NCI-H2171 treated with DMSO at 0.1 percent for 48 hours (cell line): ENCODE data around the gene RAB3B.
"Not testable (repeated sequence)": the region's sequence is repeated elsewhere in the genome, so short reads cannot be mapped to it uniquely, and the experiment has no call there.

ENCODE experiments used
- DNase-seq: peaks from one replicate; lab custom pipeline; 2025; lab: John Stamatoyannopoulos, UW

The RAB3B gene

DNA sequence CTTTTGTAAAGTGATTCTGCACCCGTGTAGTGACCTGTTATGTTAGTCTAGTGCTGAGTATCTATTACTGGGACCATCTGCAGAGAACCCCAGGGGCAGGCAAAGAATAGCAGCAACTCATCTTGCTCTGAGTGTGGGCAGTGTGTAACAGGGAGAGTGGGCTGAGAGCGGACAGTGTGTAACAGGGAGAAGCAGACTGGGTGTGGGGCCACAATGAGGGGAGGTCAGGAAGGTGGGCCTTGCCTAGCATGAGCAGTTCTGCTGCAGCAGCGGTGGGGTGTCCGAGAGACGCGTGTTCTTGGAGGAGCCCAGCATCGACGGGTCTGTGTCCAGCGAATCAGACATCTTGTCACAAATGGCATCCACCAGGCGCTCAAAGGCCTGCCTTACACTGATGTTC lies 70.8 kb downstream of the RAB3B start:
- DNase-seq: no peak

DNA sequence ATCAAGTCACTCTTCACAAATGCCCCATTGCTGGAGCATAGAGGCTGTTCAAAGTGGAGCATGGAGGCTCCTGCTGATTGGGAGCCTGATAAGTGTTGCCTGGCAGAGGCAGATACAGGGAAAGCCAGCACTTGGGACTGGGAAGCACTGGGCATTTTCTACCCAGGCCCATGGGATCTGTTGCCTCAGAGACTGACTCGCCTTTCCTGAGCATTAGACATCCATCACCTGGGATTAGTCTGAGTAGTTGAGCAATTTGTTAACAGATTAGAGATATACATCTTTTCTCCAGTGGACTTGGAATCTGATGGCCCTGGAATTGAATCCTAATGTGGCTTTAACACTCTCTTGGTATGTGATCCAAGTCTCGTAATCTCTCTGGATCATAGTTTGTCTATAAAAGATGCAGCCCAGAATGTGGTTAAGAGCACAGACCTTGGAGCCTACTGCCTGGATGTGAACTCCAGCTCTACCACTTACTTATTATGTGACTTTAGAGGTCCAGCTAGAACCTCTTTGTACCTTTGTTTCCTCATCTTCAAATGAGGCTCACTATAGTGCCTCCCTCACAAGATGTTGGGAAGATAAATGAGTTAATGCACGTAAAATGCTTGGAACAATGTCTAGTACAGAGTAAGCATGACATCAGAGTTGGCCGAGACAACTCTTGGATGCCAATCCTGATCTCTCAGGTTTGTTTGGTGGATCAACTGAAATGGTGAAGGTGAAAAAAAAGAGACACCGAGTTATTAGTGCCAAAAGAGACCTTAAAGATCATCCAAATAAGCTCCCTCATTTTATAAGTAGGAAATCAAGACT lies 73.7 kb downstream of the RAB3B start:
- DNase-seq: no peak

DNA sequence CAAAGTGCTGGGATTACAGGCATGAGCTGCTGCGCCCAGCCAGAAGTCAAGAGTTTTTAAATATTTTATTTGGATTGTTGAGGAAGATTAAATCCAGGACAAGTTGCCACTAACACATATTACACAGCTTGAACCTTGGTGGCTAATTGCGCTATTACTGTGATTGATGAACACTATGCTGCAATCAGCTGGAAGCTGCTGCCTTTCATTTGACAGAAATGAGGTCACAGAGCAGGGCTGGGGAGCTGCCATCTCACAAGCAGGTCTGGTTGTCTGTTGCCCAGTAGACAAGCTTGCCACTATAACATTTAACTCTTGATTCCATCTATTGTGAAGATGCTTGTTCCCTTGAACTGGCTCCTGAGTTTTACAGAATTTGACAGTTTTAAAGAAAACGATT lies 74.5 kb downstream of the RAB3B start:
- DNase-seq: no peak

DNA sequence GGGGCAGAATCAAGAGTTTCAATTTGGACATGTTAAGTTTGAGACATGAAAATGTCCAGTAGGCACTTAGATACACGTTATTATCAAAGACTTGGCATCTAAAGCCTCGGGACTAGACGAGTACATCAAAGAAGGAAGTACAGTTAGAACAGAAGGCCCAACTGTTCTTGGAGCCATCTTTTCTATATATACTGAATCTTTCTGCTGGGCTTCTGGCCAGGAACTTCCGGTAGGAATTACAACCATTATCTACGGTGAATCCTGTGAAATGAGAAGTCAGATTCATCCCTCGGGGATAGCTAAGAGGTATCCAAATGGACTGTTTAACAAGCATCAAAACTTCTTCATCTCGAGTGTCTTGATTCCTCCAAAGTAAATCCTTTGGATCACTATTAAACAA lies 77.6 kb downstream of the RAB3B start:
- no peak for DNase-seq

DNA sequence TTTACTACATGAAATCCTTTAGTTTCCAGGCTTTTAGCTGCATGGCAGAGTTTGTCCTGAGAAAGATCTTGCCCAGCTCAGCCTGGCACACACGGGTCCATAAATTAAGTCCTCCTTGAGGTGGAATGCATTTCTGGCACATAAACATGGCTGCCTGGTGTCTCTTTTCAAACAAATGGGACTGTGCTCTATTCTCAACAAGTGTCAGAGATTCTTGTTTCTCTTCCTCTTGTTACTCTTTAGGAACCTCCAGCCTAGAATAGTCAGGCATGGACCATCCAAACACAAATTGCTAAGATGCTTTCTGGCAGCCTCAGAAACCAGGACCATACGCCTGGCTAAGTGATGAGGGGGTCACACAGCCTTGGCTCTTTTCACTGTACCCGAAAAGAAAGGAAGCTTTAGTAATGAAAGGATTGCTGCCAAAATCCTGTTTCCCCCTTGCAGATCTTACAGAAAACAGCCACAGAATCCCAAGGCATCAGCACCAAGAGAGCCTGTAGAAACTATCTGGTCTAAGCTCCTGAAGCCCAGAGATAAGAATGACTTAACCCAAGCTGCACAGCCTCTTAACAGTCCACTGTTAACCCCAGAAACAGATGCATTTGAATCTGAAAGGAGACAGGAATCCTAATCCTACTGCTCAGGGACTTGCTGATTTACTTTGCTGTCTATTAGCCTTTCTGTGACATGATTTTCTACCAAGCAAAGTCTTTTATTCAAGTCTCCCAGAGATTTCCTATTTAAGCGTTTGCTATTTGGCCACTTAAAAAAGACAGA lies 80.1 kb downstream of the RAB3B start:
- DNase-seq: no peak

DNA sequence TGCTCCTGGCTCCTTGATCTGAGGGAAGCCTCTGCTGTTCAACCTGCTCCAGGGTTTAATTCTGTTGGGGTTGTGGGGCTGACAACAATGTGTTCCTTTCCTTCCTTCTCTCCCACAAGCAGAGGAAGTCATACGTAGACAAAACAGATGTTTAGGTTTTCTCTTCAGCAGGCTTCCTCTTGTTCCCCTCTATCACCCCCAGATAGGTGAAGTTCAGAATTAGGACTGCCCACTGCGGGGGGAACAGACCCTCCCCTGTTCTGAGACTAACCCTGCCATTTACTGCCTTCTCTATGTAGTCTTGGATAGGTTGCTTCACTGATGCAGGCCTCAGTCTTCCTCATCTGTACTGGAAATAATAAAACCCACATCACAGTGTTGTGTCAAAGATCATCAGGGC lies 82.0 kb downstream of the RAB3B start:
- no peak for DNase-seq

DNA sequence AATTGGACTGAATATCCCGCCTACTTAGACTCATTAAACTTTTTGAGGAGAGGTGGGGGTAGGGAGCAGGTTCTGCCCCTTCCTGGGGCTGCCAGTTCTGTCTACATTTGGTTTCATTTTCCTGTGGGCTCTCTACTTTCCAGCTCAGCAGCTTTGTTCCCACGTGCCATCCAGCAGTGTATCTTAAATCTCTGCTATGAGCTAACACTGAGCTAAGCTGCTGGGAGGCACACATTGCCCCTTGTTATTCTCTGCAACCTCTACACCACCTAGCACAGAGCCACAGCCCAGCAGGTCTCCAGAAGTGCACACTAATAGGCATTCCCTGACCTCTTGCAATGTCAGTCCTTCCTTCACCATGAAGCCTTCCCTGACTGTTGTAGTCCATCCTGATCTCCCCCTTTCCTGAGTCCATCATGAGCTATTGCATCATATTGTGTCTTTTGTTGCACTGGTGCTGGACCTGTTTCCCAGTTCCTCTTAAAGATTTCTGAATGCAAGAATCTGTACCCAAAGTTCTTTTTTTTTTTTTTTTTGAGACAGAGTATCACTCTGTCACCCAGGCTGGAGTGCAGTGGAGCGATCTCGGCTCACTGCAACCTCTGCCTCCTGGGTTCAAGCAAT lies 83.3 kb downstream of the RAB3B start:
- no peak for DNase-seq

DNA sequence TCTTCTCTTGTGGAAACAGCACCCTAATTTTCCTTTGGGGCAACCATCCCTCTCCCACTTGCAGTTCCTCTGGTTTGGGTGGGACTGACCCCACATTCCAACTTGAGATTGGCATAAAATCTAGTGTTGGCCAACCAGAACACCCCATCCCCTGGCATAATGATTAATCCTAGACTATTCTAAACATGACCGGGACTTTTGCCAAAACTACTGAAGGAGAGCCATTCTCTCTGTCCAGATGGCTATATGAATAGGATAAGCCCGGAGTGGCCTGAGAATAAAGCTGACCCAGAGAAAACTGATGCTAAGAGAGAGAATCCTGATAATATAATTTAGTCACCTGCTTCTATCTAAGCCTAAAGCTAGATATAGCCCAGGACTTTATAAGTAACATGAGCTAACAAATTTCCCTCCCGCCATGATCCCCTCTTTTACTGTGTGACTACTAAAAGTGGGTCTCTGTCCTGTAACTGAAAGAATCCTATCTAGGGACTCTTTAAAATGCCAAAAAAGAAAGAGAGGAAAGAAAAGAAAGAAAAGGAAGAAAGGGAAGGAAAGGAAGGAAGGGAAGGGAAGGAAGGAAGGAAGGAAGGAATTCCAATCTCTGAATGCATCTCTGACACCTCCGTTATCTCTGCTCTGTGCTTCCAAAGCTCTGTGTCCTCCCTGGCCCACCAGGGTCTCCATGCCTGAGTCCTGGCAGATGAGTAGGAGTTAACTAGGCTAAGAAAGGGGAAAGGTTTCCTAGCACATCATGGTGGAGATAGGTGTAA lies 84.0 kb downstream of the RAB3B start:
- no peak for DNase-seq

DNA sequence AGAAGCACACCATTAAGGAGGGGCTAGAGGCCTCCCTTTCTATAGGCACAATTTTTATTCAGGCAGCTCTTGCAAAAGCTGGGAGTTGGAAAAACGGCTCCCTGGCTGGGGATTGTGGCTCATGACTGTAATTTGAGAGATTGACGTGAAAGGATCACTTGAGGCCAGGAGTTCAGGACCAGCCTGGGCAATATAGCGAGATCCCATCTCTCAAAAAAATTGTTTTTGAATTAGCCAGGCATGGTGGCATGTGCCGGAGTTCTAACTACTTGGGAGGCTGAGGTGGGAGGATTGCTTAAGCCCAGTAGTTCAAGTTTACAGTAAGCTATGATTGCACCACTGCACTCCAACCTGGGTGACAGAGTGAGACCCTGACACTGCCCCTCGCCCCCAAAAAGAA lies 88.0 kb downstream of the RAB3B start:
- DNase-seq: no peak

DNA sequence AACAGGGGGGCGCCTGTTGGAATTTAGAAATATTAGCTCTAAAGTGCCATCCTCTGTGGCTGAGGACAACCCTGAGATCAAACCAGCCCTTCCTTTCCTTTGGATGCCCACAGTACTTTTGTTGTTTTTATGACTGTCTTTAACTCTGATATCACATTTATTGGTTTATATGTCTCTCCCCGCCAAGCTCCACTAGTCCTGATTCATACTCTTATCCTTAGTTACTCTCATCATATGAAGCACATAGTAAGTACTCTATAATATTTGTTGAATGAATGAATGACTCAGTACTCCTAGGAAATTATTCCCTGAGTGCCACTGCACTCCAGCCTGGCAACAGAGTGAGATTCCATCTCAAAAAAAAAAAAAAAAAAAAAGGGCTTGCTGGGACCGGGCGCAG lies 89.3 kb downstream of the RAB3B start:
- no peak for DNase-seq

DNA sequence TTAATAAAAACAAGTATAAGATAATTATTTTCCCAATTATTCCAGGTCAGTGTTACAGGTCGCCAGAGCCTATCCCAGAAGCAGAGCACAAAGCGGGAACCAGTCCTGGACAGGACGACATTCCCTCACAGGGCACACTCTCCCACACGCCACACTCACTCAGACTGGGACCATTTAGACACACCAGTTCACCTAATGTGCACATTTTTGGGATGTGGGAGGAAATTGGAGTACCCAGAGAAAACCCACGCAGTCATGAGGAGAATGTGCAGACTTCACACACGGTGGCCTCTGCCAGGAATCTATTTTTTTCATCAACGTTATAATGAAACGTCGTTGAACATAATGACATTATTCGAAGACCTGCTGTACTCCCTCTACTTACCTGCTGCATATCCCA lies 91.5 kb downstream of the RAB3B start:
- DNase-seq: no peak

DNA sequence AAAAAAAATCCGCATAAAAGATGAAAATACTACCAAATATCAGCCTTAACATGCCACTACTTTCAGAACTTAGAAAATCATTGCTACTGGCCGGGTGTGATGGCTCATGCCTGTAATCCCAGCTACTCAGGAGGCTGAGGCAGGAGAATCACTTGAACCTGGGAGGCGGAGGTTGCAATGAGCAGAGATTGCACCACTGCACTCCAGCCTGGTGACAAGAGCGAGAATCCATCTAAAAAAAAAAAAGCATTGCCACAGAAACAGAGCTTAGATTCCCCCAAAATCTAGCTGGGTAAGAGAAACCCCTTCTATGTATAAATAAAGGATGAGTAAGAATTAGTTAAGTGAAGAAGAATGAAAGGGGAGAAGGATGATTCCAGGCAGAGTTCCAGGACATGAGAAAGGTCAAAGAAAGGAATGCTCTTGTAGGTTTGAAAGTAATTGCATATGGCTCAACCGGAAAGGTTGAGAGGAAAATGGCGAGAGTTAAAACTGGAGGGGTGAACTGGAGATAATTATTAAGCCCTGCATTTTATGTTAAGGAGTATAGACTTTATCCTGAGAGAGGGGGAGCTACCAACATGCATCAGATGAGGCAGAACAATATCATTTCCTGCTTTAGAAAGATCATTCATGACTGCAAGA lies 92.3 kb downstream of the RAB3B start:
- DNase-seq: no peak

DNA sequence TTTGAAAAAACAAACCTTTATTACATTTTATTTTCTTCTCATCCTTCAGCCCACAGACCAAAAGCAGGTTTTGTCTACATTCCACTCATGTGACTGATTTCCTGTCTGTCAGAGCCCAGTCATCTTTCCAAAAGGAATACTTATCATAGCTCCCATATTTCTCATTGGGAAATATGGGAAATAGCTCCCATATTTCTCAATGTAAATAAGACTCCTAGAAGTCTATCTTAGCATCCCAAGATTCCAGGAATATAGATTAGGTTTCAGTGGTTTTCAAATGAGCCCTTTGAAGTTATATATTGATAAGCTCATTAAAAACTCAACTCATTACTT lies 92.8 kb downstream of the RAB3B start:
- DNase-seq: no peak

DNA sequence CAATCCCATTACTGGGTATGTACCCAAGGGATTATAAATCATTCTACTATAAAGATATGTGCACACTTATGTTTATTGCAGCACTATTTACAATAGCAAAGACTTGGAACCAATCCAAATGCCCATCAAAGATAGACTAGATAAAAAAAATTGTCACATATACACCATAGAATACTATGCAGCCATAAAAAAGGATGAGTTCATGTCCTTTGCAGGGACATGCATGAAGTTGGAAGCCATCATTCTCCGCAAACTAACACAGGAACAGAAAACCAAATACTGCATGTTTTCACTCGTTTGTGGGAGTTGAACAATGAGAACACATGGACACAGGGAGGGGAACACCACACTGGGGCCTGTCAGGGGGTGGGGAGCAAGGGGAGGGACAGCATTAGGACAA lies 95.8 kb downstream of the RAB3B start:
- DNase-seq: not testable (repeated sequence)

DNA sequence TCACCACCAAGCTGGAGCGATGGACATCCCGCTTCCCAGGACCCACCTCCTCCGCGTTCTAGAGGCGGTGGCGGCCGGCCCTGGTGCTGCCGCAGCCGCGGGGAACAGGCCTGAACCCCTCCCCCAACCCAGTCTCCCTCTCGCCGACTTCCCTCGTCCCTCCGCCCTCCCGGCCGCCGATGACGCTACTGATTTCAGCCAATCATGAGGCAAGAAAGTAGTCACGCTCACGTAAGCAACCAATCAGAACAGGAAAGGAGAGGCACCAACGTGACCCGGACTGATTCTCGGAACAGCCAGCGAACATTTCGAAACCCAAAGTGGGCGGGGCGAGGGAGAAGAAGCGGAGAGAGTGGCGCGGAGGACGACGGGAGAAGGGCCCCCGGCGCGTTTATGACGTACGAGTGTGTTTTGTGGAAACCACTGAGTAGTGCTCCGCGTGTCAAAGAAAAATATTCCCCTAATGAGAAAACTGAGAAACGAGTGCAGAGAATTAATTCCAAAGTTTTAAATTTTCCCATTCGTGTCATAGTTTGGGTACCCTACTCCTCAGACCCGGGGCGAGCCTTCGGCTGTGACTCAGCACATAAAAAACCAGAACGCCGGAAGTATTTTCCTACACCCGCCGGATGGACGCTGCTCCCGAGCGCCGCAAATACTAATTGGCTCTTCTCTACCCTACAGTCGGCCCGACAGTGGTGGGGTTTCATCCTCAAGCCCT lies 111.7 kb downstream of the RAB3B start, which contains the start of gene NRDC:
TSS of gene NRDC (minus strand) at position 112 of the 721 bp plus-strand sequence. CDS start 112 bp downstream, outside the sequence.
- DNase-seq: peak; percentile 100

DNA sequence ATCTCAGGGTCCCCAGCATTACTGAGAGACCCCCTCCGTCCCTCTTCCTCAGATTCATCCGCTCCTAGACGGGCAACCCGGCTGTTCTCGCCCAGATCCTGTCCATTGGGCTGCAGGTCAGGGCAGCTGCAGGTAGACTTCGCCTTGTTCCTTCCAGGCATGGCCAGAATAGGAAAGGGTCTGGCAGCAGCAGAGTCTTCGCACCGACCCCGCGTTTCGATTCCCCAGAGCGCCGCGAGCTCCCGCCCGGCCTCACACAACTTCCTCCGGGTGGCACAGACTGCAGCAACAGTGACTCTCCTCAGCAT lies 112.2 kb downstream of the RAB3B start:
- DNase-seq: no peak

DNA sequence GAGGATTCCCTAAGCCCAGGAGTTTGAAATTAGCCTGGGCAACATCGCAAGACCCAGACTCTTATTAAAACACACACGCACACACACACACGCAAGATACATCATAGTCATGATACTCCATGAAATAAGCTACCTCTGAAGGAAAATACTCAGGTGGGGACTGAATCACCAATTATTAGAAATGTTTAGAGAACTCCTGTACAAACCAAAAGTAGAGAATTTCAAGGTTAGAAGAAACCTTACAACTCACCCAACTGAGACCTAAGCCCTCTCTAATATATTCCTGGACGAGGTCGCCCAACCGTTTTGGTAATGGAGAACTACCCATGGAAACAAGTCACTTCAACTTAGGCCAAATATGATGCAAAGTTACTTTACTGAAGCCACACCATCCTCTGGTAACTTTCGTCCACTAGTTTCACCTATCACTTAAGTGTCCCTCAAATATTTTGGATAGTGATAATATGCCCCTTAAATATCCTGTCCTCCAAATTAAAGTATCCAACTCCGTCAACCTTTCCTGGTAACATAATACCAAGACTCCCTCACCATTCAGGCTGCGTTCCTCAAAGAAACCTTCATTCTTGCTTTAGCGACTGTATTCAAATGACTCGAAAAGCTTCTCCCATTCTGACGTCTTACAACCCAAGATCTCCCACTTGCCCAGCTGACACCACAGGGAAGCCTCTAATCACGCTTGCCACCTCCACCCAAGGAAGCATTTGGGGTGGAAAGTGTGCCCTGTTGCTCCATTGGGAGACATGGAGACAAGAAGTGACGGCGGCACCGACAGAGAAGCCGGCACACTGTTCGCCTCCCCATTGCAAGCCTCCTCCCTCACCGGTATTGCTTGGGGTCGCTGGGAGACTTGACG lies 112.8 kb downstream of the RAB3B start:
- DNase-seq: peak; percentile 47

DNA sequence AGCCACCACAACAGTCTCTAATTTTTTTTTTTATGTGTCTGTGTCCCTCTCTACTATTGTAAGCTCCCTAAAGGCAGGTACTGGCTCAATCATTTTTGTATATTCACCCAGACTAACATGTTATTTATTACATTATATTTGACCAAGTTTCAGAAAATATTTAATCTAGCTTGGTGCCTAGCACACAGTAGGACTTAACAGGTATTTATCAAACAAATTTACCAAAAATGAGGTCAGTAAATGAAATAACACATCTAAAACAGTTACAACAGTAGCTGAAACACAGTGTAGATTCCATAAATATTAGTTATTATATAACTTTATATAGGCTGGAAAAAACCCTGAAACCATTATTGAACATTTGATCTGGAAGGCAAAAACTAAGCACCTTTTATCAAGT lies 114.7 kb downstream of the RAB3B start:
- DNase-seq: no peak

DNA sequence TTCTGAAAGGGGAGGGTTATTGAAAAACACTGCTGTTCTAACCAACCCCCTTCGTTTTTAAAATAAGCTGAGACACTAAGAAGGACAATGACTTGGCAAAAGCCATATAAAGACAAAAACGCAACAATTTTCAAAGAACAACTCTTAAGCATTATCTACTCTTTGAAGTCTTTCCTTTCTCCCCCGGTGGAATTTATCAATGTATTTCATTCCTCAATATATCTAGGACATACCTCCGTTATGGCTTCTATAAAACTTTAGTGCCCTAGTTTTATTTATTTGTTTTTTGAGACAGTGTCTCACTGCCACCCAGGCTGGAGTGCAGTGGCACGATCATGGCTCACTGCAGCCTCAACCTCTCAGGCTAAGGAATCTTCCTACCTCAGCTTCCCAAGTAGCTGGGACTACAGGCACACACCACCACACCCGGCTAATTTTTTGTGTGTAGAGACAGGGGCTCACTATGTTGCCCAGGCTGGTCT lies 115.2 kb downstream of the RAB3B start:
- no peak for DNase-seq

DNA sequence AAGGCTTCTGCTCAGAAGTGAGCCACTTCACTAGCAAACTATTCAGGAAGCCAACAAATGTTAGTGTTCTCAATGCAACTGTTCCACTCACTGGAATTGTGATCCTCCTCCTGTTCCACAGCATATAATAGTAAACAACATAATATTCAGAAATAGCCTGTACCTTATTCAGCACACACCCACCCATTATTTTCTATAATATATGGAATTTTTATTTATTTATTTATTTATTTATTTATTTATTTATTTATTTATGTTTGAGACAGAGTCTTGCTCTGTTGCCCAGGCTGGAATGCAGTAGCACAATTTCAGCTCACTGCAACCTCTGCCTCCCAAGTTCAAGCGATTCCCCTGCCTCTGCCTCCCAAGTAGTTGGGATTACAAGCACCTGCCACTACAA lies 117.2 kb downstream of the RAB3B start:
- DNase-seq: not testable (repeated sequence)
